OCI-LY1 (cell line): ENCODE data around the gene TNPO3.

ENCODE experiments used
- H2AFZ ChIP-seq: fragments of 200-600 bp; sonication (generic), shearing (Covaris generic); 2 replicates; pipeline ENCODE4 v1.6.0; 2014; ENCODE audit warnings: antibody characterized with exemption, mild to moderate bottlenecking, low read length
- H3F3A ChIP-seq: fragments of 200-600 bp; sonication (generic), shearing (Covaris generic); 2 replicates; pipeline ENCODE4 v1.6.0; 2014; ENCODE audit warnings: mild to moderate bottlenecking, antibody characterized with exemption, low read length, moderate library complexity; ENCODE audit not compliant: insufficient read depth
- H3K27ac ChIP-seq: fragments of 200-600 bp; sonication (generic); 2 replicates; pipeline ENCODE4 v1.5.1; 2014; ENCODE audit warnings: low read length, mixed run types, mild to moderate bottlenecking, low read depth; ENCODE audit not compliant: poor library complexity, severe bottlenecking
- H3K27me3 ChIP-seq: fragments of 200-600 bp; sonication (generic); 2 replicates; pipeline ENCODE4 v1.6.0; 2014; ENCODE audit warnings: antibody characterized with exemption, mild to moderate bottlenecking, low read length, moderate library complexity; ENCODE audit not compliant: insufficient read depth
- H3K36me3 ChIP-seq: fragments of 200-600 bp; sonication (generic); 2 replicates; pipeline ENCODE4 v1.6.1; 2014; ENCODE audit warnings: mild to moderate bottlenecking, antibody characterized with exemption, low read length, moderate library complexity, mixed read lengths; ENCODE audit not compliant: insufficient read depth
- H3K4me1 ChIP-seq: fragments of 200-600 bp; sonication (generic); 2 replicates; pipeline ENCODE4 v1.5.1; 2014; ENCODE audit warnings: mild to moderate bottlenecking, low read length, moderate library complexity; ENCODE audit not compliant: insufficient read depth, severe bottlenecking
- H3K4me2 ChIP-seq: fragments of 200-600 bp; sonication (generic), shearing (Covaris generic); 2 replicates; pipeline ENCODE4 v1.6.1; 2014; ENCODE audit warnings: low read length
- H3K4me3 ChIP-seq: fragments of 200-600 bp; sonication (generic); 2 replicates; pipeline ENCODE4 v1.5.1; 2014; ENCODE audit warnings: low read length, low read depth, mild to moderate bottlenecking, mixed read lengths; ENCODE audit not compliant: poor library complexity, severe bottlenecking
- H3K79me2 ChIP-seq: fragments of 200-600 bp; shearing (Covaris generic); 2 replicates; pipeline ENCODE4 v1.6.1; 2016; ENCODE audit warnings: mixed run types, low read length, mixed read lengths; ENCODE audit not compliant: insufficient read depth
- H3K9ac ChIP-seq: fragments of 200-600 bp; sonication (generic), shearing (Covaris generic); 2 replicates; pipeline ENCODE4 v1.6.1; 2014; ENCODE audit warnings: mild to moderate bottlenecking, low read length, mixed read lengths
- H3K9me2 ChIP-seq: fragments of 200-600 bp; sonication (generic), shearing (Covaris generic); 2 replicates; pipeline ENCODE4 v1.6.1; 2014; ENCODE audit warnings: low read depth, mild to moderate bottlenecking, low read length, mixed read lengths
- H3K9me3 ChIP-seq: fragments of 200-600 bp; shearing (Covaris generic); 2 replicates; pipeline ENCODE4 v1.6.1; 2014; ENCODE audit warnings: low read length, mixed read lengths
- H4K20me1 ChIP-seq: fragments of 200-600 bp; sonication (generic), shearing (Covaris generic); 2 replicates; pipeline ENCODE4 v1.6.0; 2016; ENCODE audit warnings: mild to moderate bottlenecking, low read length; ENCODE audit not compliant: insufficient read depth
- CTCF ChIP-seq: fragments of 200-600 bp; sonication (generic), shearing (Covaris generic); IDR thresholded peaks from 2 replicates; pipeline ENCODE4 v1.5.1; 2017; ENCODE audit warnings: mild to moderate bottlenecking, antibody characterized with exemption, low read length, moderate library complexity, mixed read lengths
- EZH2 ChIP-seq: fragments of 200-600 bp; sonication (generic), shearing (Covaris generic); IDR thresholded peaks from 2 replicates; pipeline ENCODE4 v1.8.0; 2017; ENCODE audit warnings: borderline replicate concordance, mixed run types, mild to moderate bottlenecking, antibody characterized with exemption, low read length, moderate library complexity, mixed read lengths

Gene TNPO3

GRCh38 chr7:128941946-128942526 is 112.9 kb downstream of the TNPO3 start:
- Histone ChIP-seq H3K9me2 (no peaks in the 10 kb centered on the region), H3K27ac (no peak overlapping the region), H4K20me1 (no peaks in the 10 kb centered on the region), H2AFZ (no peak overlapping the region), H3K9me3 (no peaks in the 10 kb centered on the region), H3K4me1 (peaks cover 41% of the 10 kb centered on the region), H3K9ac (no peak overlapping the region), H3K27me3 (0 out of 2 replicates have a peak, but pooled peaks cover 7% of the 10 kb centered on the region), H3F3A (no peaks in the 10 kb centered on the region), H3K79me2 (no peaks in the 10 kb centered on the region), H3K36me3 (no peaks in the 10 kb centered on the region), H3K4me3 (no peak overlapping the region), H3K4me2 (no peak overlapping the region)
- TF ChIP-seq CTCF (no peak), EZH2 (no peak)

- Histone ChIP-seq H3K36me3 (no peaks in the 10 kb centered on the region), H3K4me2 (peak overlapping the region; percentile 55), H3K27ac (peak overlapping the region; percentile 76), H2AFZ (no peak overlapping the region), H3K79me2 (no peaks in the 10 kb centered on the region), H3K4me3 (peak overlapping the region; percentile 38), H3K9ac (peak overlapping the region; percentile 46; the same call in 1 of the 2 replicates), H3K4me1 (peaks cover 41% of the 10 kb centered on the region), H3K9me2 (no peaks in the 10 kb centered on the region), H3K9me3 (no peaks in the 10 kb centered on the region), H3K27me3 (0 out of 2 replicates have a peak, but pooled peaks cover 10% of the 10 kb centered on the region), H3F3A (no peaks in the 10 kb centered on the region), H4K20me1 (no peaks in the 10 kb centered on the region)
- TF ChIP-seq CTCF: no peak
- no peak for TF ChIP-seq EZH2
These were observed 113.5 kb downstream of the TNPO3 start for GRCh38 chr7:128941323-128941890.

- no peaks in the 10 kb centered on the region for H3F3A ChIP-seq
- H3K9me3 ChIP-seq: no peaks in the 10 kb centered on the region
- H2AFZ ChIP-seq: no peak overlapping the region
- H3K4me3 ChIP-seq: peak overlapping the region; percentile 39
- H3K9ac ChIP-seq: peak overlapping the region; percentile 46; the same call in 1 of the 2 replicates
- H4K20me1 ChIP-seq: no peaks in the 10 kb centered on the region
- peak overlapping the region; percentile 76 for H3K27ac ChIP-seq
- H3K79me2 ChIP-seq: no peaks in the 10 kb centered on the region
- H3K27me3 ChIP-seq: 0 out of 2 replicates have a peak, but pooled peaks cover 10% of the 10 kb centered on the region
- peak overlapping the region; percentile 55 for H3K4me2 ChIP-seq
- H3K4me1 ChIP-seq: peaks cover 41% of the 10 kb centered on the region
- H3K36me3 ChIP-seq: no peaks in the 10 kb centered on the region
- no peaks in the 10 kb centered on the region for H3K9me2 ChIP-seq
- TF ChIP-seq EZH2: no peak
These were observed 114.2 kb downstream of the TNPO3 start for GRCh38 chr7:128940494-128941322.
